Measurements from ENCODE around the gene MTHFD1. TPM values are rescaled to one million over a fixed set of nuclear protein-coding genes. Genes with fewer than 3 reads are reported as not detected.

Gene MTHFD1
- total and polyA plus RNA-seq, 9 of the 15 experiments (the other 6 are each of a cell fraction or from before 2014, with no cell fraction given), result 66.7 to 158 (median 90.9) TPM

- no peak for TF ChIP-seq CLOCK (CRISPR knock-in tag; IDR thresholded peaks at IDR 0.05; ENCODE audit: borderline replicate concordance)
- no peak for TF ChIP-seq ZNF324 (CRISPR knock-in tag; IDR thresholded peaks at IDR 0.05)
- no peak for TF ChIP-seq ELF4 (CRISPR knock-in tag; IDR thresholded peaks at IDR 0.05)
- TF ChIP-seq E2F5 (CRISPR knock-in tag; IDR thresholded peaks at IDR 0.05), result no peak
- no peak for TF ChIP-seq TAF7 (tag; IDR thresholded peaks at IDR 0.05)
- TF ChIP-seq KDM1A (IDR thresholded peaks at IDR 0.05), result no peak
- no peak for TF ChIP-seq ZNF449 (CRISPR knock-in tag; IDR thresholded peaks at IDR 0.05)
- no peak for TF ChIP-seq ZC3H8 (IDR thresholded peaks at IDR 0.05)
- no peak for TF ChIP-seq HSF4 (CRISPR knock-in tag; IDR thresholded peaks at IDR 0.05; ENCODE audit: borderline replicate concordance)
- no peak for TF ChIP-seq HCFC1 (IDR thresholded peaks at IDR 0.05; ENCODE audit: low read depth, low read length)
- peak in 1 of 2 experiments; percentile 29; a peak in 1 of 4 replicates for TF ChIP-seq ZNF639 (CRISPR knock-in tag; conservative IDR thresholded peaks at IDR 0.05 in 1 of 2, IDR thresholded peaks at IDR 0.05 in 1 of 2)
- TF ChIP-seq DLX4 (CRISPR knock-in tag; IDR thresholded peaks at IDR 0.05), result no peak
- no peak for TF ChIP-seq COPS2 (conservative IDR thresholded peaks at IDR 0.05)
- no peak; the same call in 1 of the 2 replicates for TF ChIP-seq SP1 (CRISPR knock-in tag; IDR thresholded peaks at IDR 0.05)
- no peak for TF ChIP-seq MYBL2 (IDR thresholded peaks at IDR 0.05; ENCODE audit: low read depth)
- no peak for TF ChIP-seq MYBL2 (CRISPR knock-in tag; IDR thresholded peaks at IDR 0.05; ENCODE audit: borderline replicate concordance)
- no peak for TF ChIP-seq HES1 (IDR thresholded peaks at IDR 0.05; ENCODE audit: low read depth)
- no peak for TF ChIP-seq ZC3H4 (CRISPR knock-in tag; IDR thresholded peaks at IDR 0.05; ENCODE audit: borderline replicate concordance)
- peak; percentile 82 for TF ChIP-seq RBFOX2 (IDR thresholded peaks at IDR 0.05; ENCODE audit: low read depth, low read length)
Observed at GRCh38 chr14:64504897-64505794, 117.0 kb downstream of the MTHFD1 start (continued).
